HG03066 (cell line): Measurements from ENCODE around the gene ABCB7.
"Not testable (repeated sequence)": the region's sequence is repeated elsewhere in the genome, so short reads cannot be mapped to it uniquely, and the experiment has no call there.

ENCODE experiments used
- ATAC-seq: cut with Tn5 transposase; IDR thresholded peaks from one replicate; pipeline ENCODE4 v1.9.1; 2021; ENCODE audit warnings: low read depth; ENCODE audit not compliant: unreplicated experiment

ABCB7 gene

GRCh38 chrX:75107863-75108509, 48.1 kb downstream of the ABCB7 start:
- ATAC-seq: no peak

DNA sequence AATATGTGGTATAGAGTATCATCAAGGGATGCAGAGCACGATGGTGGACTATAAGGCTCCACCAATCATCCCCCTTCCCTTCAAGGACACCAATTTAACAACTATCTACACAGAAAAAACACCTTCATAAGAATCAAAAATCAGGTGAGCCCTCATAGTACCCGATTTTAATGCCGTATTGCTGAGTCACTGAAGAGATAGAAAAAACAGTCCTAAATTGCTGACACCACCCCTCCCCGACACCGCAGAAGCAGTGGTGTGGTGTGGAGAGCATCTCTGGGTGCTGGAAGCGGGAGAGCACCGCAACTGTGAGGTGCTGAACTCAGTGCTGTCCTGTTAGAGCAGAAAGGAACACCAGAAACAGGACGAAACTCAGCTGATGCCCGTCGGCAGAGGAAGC, 49.3 kb downstream of the ABCB7 start:
- ATAC-seq: no peak

DNA sequence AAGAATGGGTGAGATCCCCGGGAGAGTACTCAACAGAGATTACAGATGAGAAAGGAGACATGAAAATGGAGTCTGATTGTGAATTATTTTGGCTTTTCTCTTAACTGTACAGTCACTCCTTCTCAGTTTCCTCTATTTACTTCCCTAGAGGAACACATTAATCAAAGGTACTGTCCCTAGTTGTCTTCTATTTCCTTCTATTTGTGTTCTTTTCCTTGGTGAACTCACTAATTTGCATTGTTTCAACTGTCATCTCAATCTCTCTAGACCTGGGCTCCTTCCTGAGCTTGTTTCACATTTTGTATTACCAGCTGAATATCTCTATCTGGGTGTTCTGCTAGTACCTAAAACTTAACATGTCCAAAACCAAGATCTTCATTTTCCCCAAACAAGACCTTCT, 59.8 kb downstream of the ABCB7 start:
- no peak for ATAC-seq

DNA sequence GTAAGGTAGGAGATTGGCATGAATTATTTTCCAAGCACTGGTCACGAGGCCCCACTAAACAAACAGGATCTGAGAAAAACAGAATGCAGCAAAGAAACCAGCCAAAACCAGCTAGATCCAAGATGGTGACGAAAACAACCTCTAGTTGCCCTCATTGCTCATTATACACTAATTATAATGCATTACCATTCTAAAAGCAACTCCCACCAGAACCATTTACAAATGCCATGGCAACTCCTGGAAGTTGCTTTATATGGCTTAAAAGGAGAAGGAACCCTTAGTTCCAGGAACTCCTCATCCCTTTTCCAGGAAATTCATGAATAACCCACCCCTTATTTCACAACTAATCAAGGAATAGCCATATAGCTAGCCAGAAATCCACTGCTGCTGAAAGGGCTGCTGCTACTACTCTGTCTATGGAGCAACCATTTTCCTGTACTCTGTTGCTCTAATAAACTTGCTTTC, 69.3 kb downstream of the ABCB7 start:
- no peak for ATAC-seq

GRCh38 chrX:75084757-75085156, 71.3 kb downstream of the ABCB7 start:
- ATAC-seq: no peak

GRCh38 chrX:75076429-75076828, 79.7 kb downstream of the ABCB7 start:
- ATAC-seq: no peak

- ATAC-seq: no peak
Observed at GRCh38 chrX:75074475-75074874, 81.6 kb downstream of the ABCB7 start.

- ATAC-seq: no peak
Observed at GRCh38 chrX:75071334-75071733, 84.7 kb downstream of the ABCB7 start.

DNA sequence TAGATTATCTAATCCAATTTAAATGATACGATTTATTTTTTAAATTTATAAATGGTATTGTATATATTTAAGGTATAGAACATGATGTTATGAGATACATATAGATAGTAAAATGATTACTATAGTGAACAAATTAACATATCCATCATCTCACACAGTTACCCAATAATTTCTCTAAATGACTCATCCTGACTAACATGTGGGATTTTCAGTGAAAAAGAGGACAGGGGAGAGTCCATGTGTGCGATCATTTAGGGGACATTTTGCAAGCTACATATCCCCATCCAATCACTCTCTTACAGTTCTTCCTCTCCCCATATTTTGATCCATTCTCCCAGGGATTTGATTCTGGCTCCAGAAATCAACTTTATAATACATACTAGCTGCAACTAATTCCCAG, 88.2 kb downstream of the ABCB7 start:
- no peak for ATAC-seq

- no peak for ATAC-seq
Observed at GRCh38 chrX:75061701-75062100, 94.4 kb downstream of the ABCB7 start.

GRCh38 chrX:75051047-75051446, 105.0 kb downstream of the ABCB7 start:
- no peak for ATAC-seq

GRCh38 chrX:75045369-75045768, 110.7 kb downstream of the ABCB7 start:
- no peak for ATAC-seq

- not testable (repeated sequence) for ATAC-seq
Observed at GRCh38 chrX:75044142-75044541, 111.9 kb downstream of the ABCB7 start.

GRCh38 chrX:75038925-75039324, 117.2 kb downstream of the ABCB7 start:
- ATAC-seq: no peak
